HEK293 (cell line): Measurements from ENCODE around the gene ACVRL1.

ENCODE experiments used
- HOXA7 ChIP-seq: sonication (generic); formaldehyde crosslinking; IDR thresholded peaks from 2 replicates; pipeline ENCODE4 v1.8.1; 2022; ENCODE audit warnings: missing genetic modification reagents, borderline replicate concordance
- KLF1 ChIP-seq: fragments of 450-650 bp; formaldehyde crosslinking; IDR thresholded peaks from 2 replicates; pipeline ENCODE4 v1.5.1; 2016; ENCODE audit warnings: missing biosample characterization, missing genetic modification characterization
- KLF16 ChIP-seq: fragments of 450-650 bp; formaldehyde crosslinking; IDR thresholded peaks from 2 replicates; pipeline ENCODE4 v1.5.1; 2017; ENCODE audit warnings: missing biosample characterization, missing genetic modification characterization
- KLF7 ChIP-seq: fragments of 450-650 bp; formaldehyde crosslinking; IDR thresholded peaks from 2 replicates; pipeline ENCODE4 v1.5.1; 2016; ENCODE audit warnings: missing biosample characterization, missing genetic modification characterization, borderline replicate concordance
- PRDM2 ChIP-seq: fragments of 450-650 bp; formaldehyde crosslinking; IDR thresholded peaks from 2 replicates; pipeline ENCODE4 v1.5.1; 2016; ENCODE audit warnings: missing biosample characterization, missing genetic modification characterization, borderline replicate concordance
- SP7 ChIP-seq: fragments of 450-650 bp; formaldehyde crosslinking; IDR thresholded peaks from 2 replicates; pipeline ENCODE4 v1.5.1; 2016; ENCODE audit warnings: missing biosample characterization, missing genetic modification characterization
- ZBTB11 ChIP-seq: fragments of 450-650 bp; formaldehyde crosslinking; conservative IDR thresholded peaks from 2 replicates; pipeline ENCODE4 v1.5.1; 2016; ENCODE audit warnings: low read depth, missing biosample characterization, missing genetic modification characterization
- ZBTB17 ChIP-seq: fragments of 450-650 bp; formaldehyde crosslinking; IDR thresholded peaks from 2 replicates; pipeline ENCODE4 v1.5.1; 2016; ENCODE audit warnings: missing biosample characterization, missing genetic modification characterization
- ZBTB7A ChIP-seq: fragments of 450-650 bp; formaldehyde crosslinking; IDR thresholded peaks from 2 replicates; pipeline ENCODE4 v1.5.1; 2016; ENCODE audit warnings: low read depth, missing biosample characterization, missing genetic modification characterization
- ZFP41 ChIP-seq: fragments of 450-650 bp; formaldehyde crosslinking; IDR thresholded peaks from 2 replicates; pipeline ENCODE4 v1.5.1; 2016; ENCODE audit warnings: missing biosample characterization, missing genetic modification characterization, borderline replicate concordance
- ZFP69B ChIP-seq: fragments of 450-650 bp; formaldehyde crosslinking; IDR thresholded peaks from 2 replicates; pipeline ENCODE4 v1.5.1; 2016; ENCODE audit warnings: missing biosample characterization, missing genetic modification characterization
- ZNF112 ChIP-seq: fragments of 450-650 bp; formaldehyde crosslinking; IDR thresholded peaks from 2 replicates; pipeline ENCODE4 v1.5.0; 2017; ENCODE audit warnings: missing biosample characterization, missing genetic modification characterization
- ZNF121 ChIP-seq: fragments of 450-650 bp; formaldehyde crosslinking; IDR thresholded peaks from 2 replicates; pipeline ENCODE4 v1.5.1; 2016; ENCODE audit warnings: missing biosample characterization, missing genetic modification characterization
- ZNF155 ChIP-seq: fragments of 450-650 bp; formaldehyde crosslinking; IDR thresholded peaks from 2 replicates; pipeline ENCODE4 v1.5.1; 2016; ENCODE audit warnings: missing biosample characterization, missing genetic modification characterization
- ZNF19 ChIP-seq: fragments of 450-650 bp; formaldehyde crosslinking; IDR thresholded peaks from 2 replicates; pipeline ENCODE4; 2016; ENCODE audit warnings: missing biosample characterization, missing genetic modification characterization, low read depth
- ZNF2 ChIP-seq: fragments of 450-650 bp; formaldehyde crosslinking; IDR thresholded peaks from 2 replicates; pipeline ENCODE4 v1.5.1; 2016; ENCODE audit warnings: missing biosample characterization, missing genetic modification characterization
- ZNF311 ChIP-seq: fragments of 450-650 bp; formaldehyde crosslinking; IDR thresholded peaks from 2 replicates; pipeline ENCODE4 v1.5.1; 2017; ENCODE audit warnings: missing biosample characterization, missing genetic modification characterization, borderline replicate concordance
- ZNF335 ChIP-seq: fragments of 450-650 bp; formaldehyde crosslinking; conservative IDR thresholded peaks from 2 replicates; pipeline ENCODE4 v1.5.1; 2016; ENCODE audit warnings: missing biosample characterization, missing genetic modification characterization
- ZNF404 ChIP-seq: fragments of 450-650 bp; formaldehyde crosslinking; IDR thresholded peaks from 2 replicates; pipeline ENCODE4 v1.5.1; 2017; ENCODE audit warnings: missing biosample characterization, missing genetic modification characterization
- ZNF423 ChIP-seq: fragments of 450-650 bp; formaldehyde crosslinking; IDR thresholded peaks from 2 replicates; pipeline ENCODE4 v1.5.1; 2016; ENCODE audit warnings: missing biosample characterization, missing genetic modification characterization
- ZNF548 ChIP-seq: fragments of 450-650 bp; formaldehyde crosslinking; IDR thresholded peaks from 2 replicates; pipeline ENCODE4 v1.5.1; 2016; ENCODE audit warnings: missing biosample characterization, missing genetic modification characterization
- ZNF549 ChIP-seq: fragments of 450-650 bp; IDR thresholded peaks from 2 replicates; pipeline ENCODE4 v1.5.1; 2018; ENCODE audit warnings: missing biosample characterization, missing genetic modification characterization, mild to moderate bottlenecking, inconsistent platforms, moderate library complexity
- ZNF707 ChIP-seq: fragments of 450-650 bp; formaldehyde crosslinking; IDR thresholded peaks from 2 replicates; pipeline ENCODE4 v1.5.1; 2016; ENCODE audit warnings: missing biosample characterization, missing genetic modification characterization
- ZNF792 ChIP-seq: fragments of 450-650 bp; formaldehyde crosslinking; IDR thresholded peaks from 2 replicates; pipeline ENCODE4 v1.5.1; 2016; ENCODE audit warnings: missing biosample characterization, missing genetic modification characterization
- ZSCAN5A ChIP-seq: fragments of 450-650 bp; formaldehyde crosslinking; IDR thresholded peaks from 2 replicates; pipeline ENCODE4 v1.5.1; 2016; ENCODE audit warnings: missing biosample characterization, missing genetic modification characterization
- TF ChIP-seq, protein P1 (sequence below): fragments of 450-650 bp; formaldehyde crosslinking; IDR thresholded peaks from 2 replicates; pipeline ENCODE4 v1.5.1; 2016; ENCODE audit warnings: missing biosample characterization, missing genetic modification characterization

Gene ACVRL1

DNA sequence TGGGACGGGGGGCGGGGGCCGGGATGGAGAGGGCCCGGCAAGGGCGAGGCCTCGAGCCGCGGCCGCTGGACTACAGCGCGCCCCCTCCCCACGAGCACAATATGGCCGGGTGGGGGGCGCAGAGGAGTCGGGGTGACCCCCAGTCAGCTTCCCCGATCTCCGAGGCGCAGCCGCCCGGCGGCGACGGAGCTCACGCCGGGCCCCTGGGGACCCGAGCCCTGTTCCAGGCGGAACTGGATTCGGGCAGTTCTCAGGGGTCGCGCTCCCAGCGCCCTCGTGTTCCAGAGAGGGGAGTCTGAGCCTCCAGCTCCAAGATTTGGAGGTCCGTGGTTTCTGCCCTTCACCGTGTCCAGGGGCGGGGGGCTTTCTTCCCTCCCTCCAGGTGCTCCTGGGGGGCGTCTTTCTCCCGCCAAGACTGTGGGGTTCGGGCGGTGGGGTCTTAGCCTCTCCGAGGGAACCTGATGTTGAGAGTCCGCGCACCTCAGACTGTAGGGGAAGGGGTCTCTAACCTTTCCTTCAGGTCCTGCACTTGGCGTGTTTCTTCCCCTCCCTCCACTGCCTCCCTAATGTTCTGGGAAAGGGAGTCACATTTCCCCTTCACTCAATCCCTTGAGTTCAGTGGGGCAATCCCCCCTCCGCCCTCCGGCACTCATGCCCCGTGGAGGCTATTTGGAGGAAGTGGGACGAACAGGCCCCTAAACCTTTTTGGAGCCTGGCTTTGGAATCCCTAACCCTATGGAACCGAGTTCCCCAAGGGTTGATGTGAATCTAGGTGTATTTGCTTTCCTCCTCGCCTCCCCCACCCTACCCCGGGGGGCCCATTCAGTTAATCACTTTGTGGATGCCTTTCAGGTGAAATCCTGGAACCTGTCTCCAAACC, 44.8 kb downstream of the ACVRL1 start (continued):
- TF ChIP-seq ZNF423 (peak; percentile 40; the same call in 1 of the 2 replicates), ZBTB17 (tag by site-specific recombination) (no peak), ZNF311 (no peak), ZNF549 (no peak), ZBTB7A (tag by site-specific recombination) (peak; percentile 68; the same call in 1 of the 2 replicates), ZNF112 (tag by site-specific recombination) (no peak), ZNF19 (tag by site-specific recombination) (no peak), ZNF707 (tag by site-specific recombination) (no peak), ZNF548 (tag by site-specific recombination) (no peak), ZSCAN5A (no peak), ZNF404 (tag by site-specific recombination) (no peak), PRDM2 (tag by site-specific recombination) (no peak), ZNF335 (tag by site-specific recombination) (peak; percentile 61), KLF7 (tag by site-specific recombination) (no peak), ZFP69B (no peak), HOXA7 (CRISPR knock-in tag) (no peak), ZNF2 (tag by site-specific recombination) (no peak), KLF16 (tag by site-specific recombination) (no peak; the same call in 1 of the 2 replicates), ZBTB11 (peak; percentile 43; the same call in 1 of the 2 replicates), ZNF792 (tag by site-specific recombination) (no peak), ZNF121 (tag by site-specific recombination) (no peak), KLF1 (tag by site-specific recombination) (no peak), SP7 (tag by site-specific recombination) (no peak), ZNF155 (tag by site-specific recombination) (no peak), ZFP41 (no peak)
- TF ChIP-seq, protein P1, sequence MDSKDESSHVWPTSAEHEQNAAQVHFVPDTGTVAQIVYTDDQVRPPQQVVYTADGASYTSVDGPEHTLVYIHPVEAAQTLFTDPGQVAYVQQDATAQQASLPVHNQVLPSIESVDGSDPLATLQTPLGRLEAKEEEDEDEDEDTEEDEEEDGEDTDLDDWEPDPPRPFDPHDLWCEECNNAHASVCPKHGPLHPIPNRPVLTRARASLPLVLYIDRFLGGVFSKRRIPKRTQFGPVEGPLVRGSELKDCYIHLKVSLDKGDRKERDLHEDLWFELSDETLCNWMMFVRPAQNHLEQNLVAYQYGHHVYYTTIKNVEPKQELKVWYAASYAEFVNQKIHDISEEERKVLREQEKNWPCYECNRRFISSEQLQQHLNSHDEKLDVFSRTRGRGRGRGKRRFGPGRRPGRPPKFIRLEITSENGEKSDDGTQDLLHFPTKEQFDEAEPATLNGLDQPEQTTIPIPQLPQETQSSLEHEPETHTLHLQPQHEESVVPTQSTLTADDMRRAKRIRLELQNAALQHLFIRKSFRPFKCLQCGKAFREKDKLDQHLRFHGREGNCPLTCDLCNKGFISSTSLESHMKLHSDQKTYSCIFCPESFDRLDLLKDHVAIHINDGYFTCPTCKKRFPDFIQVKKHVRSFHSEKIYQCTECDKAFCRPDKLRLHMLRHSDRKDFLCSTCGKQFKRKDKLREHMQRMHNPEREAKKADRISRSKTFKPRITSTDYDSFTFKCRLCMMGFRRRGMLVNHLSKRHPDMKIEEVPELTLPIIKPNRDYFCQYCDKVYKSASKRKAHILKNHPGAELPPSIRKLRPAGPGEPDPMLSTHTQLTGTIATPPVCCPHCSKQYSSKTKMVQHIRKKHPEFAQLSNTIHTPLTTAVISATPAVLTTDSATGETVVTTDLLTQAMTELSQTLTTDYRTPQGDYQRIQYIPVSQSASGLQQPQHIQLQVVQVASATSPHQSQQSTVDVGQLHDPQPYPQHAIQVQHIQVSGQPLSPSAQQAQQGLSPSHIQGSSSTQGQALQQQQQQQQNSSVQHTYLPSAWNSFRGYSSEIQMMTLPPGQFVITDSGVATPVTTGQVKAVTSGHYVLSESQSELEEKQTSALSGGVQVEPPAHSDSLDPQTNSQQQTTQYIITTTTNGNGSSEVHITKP, result peak; percentile 32; the same call in 1 of the 2 replicates
